HL-60/S4 treated with phorbol 12-myristate 13-acetate at 8.2 ng/mL for 4 days and 3 days (cell line): ENCODE results near the gene PPP1R17.

ENCODE experiments used
- in situ Hi-C: fragments of 300-500 bp; cut with MboI; formaldehyde crosslinking; loops from 2 replicates; pipeline ENCODE4 v1.15.0; 2022; ENCODE audit warnings: low sequenced_read_pairs

The PPP1R17 gene

DNA sequence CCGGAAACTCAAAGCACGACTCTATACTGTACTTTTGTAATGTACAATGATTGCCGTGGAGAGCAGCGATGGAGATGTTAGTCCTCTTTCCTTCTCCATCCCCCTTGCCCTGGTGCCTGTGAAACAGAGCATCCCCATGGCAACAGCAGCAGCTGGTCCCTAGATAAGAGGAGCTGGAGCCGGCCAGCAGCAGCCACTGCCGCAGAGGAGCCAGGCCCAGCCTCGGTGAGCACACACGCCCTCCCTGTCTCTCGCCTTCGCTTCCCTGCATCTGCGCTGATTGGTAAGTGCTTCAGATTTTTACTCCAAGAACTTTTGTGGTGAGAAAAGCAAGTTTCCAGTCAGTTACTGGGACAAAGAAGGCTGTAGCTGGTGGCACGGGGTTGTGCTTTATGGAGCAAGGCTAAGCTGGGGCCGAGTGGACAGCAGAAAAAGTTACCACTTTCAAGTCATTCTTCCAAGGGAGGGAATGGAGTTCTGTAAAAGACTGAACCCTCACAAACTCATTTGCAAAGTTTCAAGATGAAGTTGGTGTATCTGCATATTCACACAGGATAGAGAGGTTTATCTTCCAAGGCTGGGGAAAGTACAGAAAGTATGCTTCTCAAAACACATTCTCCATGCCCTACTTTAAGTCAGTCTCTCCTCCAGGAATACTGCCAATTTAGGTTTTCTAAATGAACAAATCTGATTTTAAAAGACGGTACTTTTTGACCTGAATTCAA lies at the start of gene PPP1R17:
Gene PPP1R17, plus strand, starts transcription at position 192 of the 725 bp plus-strand sequence. CDS start 5,227 bp downstream, outside the sequence.
- in situ Hi-C loops = no loop called here

DNA sequence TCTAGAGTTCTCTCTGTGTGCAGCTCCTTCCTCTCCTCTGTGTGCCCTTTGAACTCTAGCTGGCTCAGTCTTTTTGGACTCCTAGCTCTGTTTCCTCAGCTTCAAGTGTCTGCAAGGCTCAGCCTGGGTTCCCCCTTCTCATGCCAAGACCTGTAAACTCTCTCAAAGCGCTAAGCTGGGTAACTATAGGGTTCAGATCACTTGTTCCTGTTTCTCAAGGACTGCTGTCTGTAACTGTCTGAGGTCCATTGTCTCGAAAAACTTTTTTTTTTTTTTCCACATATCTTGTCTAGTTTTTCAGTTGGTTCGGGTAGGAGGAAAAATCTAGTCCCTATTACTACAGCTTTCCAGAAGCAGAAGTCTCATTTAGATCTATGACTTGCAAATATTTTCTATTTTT lies 46.6 kb upstream of the PPP1R17 start:
- in situ Hi-C loops = no loop called here

DNA sequence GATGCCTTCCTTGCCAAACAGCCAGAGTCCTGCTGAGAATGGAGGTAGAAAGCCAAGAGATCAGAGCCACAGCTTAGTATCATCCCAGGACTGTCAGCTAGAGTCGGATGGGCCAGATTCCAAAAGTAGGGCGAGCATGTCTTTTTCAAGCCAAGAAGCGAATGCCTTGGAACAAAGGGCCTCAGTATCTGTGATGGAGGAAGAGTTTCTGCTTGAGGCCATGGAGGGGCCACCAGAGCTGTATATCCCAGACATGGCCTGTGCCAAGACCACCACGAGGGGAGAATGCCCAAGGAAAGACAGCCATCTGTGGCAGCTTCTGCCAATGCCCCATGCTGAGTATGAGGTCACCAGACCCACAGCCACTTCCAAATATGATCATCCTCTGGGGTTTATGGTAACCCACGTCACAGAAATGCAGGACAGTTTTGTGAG lies 44.3 kb upstream of the PPP1R17 start:
- in situ Hi-C loops = no loop called here

DNA sequence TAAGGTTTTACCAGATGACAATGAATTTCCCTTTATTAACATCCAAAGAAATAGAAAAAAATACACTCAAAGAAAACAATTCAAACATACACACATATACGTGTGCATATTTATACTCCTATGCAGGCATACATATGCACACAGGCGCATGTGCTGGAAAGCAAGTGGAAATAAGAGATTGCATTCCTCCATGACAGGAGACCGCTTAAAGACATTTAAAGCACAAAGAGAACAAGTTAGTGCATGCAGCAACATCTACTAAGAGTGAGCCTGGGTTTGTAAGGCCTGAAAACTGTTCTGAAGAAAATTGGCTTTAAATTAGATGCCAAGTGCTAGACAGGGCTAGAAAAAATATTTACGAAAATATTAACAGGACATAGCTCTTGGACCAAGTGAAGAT lies 40.1 kb upstream of the PPP1R17 start:
- in situ Hi-C loops = no loop called here

DNA sequence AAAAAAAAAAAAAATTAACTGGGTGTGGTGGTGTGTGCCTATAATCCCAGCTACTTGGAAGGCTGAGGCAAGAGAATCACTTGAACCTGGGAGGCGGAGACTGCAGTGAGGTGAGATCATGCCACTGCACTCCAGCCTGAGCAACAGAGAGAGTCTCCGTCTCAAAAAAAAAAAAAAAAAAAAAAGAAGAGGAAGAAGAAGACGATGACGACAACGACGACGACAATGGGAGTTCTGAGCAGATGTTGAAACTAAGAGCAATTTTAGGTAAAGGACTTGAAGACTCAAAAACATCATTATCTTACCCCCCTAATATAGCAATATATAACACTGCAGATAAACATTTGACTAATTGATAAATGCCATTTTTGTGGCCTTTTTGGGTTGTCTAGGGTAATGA lies 39.5 kb upstream of the PPP1R17 start:
- in situ Hi-C loops = no loop called here

DNA sequence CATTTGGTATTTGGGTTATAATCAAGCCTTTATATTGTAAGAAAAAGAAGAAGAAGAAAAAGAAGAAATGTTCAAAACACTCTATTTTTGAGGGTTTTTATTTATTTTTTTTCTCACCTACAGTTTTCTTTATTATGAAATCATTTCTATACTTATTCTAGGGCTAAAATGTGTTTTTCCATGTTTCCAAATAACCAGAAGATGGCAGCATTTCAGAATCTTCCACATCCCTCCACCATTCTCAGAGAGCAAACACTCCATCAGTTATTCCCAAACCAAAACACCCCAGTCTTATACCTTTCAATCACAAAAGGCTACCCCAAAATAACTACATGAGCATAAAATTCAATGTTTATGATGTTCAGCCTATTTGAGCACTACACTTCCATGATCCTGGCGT lies 38.7 kb upstream of the PPP1R17 start:
- in situ Hi-C loops = no loop called here

DNA sequence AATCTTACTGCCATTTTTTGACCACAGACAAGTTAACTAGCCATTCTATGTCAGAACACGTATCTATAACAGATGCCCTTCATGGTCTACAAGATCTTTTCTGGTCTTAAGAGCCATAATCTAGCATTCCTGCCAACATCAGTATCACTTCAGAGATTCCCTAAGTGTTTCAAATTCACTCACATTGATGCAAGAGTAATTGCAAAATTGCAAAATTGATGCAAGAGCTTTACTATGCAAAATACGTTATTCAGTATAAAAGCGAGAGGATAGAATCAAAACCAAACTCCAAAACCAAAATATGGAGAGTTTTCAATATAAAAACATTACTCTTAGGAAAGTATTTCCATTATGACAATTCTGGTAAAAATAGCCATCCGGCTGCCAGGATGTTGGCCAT lies 38.1 kb upstream of the PPP1R17 start:
- in situ Hi-C loops = no loop called here

DNA sequence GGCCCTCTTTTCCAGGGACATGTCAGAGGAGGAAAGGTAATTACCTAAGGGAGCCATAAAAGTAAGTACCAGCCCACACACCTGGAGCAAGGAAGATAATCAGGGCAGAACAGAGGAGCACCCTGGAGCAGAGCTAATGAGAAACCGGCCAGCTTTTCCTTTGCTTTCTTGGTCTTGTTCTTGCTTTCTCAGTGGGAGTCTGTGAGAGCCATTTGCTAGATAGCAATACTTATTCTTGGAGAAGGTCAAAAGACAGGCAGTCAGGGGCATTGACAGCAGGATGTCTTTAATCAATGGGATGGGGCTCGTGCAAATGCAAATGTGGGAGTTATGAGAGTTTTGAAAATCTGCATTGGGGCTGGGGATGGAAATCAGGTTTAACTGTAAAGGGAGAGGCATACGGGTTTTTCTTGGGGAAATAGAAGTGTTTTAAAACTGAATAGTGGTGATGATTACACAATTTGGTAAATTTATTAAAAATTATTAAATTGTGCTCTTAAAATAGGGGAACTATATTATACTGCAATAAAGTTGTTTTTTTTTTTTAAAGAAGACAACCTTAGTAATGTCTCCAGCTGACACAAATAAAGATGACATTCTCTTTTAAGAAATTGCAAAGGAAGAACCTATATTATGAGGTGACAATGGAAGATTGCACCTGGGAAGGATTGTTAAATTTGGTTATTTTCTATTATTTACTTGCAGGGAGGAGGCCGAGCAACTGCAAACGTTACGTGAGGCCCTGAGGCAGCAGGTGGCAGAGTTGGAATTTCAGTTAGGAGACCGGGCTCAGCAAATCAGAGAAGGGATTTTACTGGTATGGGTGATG lies 35.6 kb upstream of the PPP1R17 start:
- in situ Hi-C loops = no loop called here

DNA sequence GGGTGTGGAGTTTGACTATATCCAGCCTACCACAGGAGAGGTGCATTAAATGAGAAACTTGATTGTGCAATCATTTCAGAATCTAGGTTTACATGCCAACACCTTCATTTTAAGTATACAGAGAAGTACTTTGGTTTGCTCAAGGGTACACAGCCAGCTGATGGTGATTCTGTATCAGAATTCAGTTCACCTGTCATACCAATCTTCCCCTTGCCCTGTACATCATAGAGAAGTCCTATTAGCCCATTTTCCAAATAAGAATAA lies 35.0 kb upstream of the PPP1R17 start:
- in situ Hi-C loops = no loop called here

DNA sequence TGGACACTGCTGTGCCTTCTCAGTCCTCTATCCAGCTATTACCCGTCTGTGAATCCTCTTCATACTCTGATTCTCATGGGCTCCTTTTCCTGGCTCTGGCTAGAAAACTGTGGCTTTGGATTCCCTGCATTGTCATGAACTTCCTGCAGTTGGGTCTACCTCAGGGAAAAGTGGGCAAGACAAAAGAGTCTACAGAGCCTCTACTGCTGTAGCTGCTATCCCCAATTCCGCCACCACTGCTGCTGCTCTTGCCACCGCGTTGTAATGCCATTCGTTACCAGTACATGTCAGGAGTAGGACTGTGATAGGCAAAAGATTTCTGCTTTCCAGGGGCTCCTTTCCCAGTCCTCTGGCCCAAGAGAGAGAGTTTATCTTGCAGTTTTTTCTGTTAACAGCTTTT lies 23.9 kb upstream of the PPP1R17 start:
- in situ Hi-C loops = no loop called here

DNA sequence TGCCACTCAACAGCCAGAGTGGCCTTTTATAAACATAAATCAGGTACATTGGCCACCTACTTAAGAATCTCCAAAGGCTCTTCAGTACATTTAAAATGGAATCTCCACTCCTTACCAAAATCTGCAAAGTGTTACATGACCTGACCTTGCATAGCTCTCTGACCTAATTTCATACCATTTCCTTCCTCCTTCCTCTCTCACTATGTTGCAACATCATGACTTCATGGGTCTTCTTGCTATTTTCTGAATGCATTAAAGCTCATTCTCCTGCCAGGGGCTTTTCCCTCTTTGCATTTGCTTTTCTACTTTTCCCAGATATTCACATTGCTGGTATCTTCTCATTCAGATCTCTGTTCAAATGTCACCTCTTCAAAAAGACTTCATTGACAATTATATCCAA lies 22.1 kb upstream of the PPP1R17 start:
- in situ Hi-C loops = no loop called here

DNA sequence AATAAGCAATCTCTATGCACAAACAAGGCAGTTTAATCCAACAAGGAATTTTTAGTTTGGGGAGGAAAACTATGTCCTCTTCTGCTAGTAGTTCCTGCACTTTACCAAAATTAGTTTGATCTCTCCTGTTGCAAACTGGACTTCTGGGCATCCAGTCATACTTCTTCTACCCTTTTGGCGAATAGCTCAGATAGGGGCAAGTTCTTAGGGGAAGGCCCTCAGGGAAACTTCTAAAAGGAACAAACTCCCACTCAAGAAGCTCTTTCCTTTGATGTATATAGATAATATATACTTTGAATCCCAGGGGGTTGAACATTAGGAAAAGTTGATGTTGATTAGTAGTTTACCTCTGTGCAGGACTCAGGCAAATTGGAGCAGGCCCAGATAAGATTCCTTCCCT lies 21.5 kb upstream of the PPP1R17 start:
- in situ Hi-C loops = no loop called here

DNA sequence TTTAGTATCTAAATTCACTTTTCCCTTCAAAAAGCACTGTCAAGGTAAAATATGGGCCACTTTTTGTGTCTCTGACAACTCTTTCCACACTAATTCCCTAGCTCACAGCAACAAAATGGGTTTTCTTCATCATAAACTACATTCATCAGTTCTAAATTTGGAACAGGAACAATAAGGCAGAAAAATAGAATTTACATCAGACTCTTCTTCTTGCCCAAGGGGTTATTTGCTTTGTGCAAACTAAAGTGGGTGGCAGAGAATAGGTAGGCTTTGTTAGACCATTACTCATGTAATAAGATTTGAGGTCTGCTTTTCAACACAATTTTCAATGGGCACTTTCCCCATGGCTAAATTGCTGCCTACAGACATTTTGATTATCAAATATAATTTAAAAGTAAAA lies 17.6 kb upstream of the PPP1R17 start:
- in situ Hi-C loops = no loop called here

DNA sequence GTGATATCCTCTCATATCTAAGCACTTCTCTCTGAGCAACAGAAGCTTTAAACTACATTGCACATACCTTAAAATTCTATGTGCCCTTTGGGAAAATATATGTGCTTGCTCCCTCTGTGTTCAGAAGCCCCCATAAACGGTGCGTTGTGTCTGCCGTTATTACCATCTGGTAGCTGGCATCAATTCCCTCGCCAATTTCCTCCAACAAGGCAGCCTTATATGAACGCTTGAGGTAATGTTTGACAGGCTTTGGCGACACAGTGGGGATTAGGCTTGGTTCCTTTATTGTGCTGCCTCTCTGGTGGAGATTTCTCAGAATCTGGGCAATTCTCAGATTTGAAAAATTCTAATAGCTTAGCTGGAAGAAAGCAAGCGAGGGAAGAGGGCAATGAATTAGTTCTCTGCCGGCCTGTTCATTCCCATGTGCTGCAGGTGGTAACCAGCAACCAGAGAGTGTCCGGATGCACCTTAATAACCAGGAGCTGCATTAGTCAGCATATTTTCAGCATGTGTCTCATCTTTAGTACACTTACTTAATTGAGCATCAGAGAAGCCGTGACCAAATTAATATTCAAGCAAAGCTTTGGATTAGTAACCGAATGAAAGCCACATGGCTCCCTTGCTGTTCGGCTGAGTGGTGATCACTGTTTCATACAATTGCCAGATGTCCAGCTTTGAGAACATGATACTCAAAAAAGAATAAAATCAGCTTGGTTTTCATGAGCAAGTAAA lies 7.3 kb upstream of the PPP1R17 start:
- in situ Hi-C loops = no loop called here

DNA sequence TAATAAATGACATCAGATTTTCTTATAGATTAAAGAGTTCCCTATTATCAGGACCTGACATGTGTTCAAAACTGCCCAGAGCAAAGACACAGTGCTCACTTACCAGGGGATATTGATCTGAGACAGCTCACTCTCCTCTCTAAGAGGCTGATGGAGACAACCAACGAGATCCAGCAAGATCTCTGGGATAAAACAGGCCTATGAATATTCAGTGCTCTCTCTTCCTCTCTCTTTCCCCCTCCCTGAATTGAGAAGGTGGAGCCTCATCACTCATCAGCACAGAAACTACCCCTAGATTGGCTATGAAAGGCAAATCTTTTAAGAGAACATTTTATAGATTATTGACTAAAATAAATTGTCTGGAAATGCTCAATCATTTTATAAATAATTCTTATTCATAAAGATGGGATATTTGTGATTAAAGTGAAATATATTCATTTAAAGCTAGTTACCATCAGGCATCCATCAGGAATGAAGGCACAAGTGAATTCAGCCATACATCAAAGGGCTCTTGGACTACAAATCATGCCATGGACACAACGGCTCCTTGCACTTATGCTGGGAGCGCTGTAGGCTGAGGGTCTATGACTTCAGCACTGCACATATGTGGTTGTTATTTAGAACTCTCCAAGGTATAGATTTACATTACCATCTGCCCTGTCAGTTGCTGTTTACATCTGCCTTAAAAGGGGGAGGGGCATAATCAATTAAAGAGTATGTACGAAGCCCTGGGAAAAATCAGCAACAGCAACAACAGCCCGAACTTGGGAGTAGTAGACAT lies 3.4 kb upstream of the PPP1R17 start:
- in situ Hi-C loops = no loop called here

DNA sequence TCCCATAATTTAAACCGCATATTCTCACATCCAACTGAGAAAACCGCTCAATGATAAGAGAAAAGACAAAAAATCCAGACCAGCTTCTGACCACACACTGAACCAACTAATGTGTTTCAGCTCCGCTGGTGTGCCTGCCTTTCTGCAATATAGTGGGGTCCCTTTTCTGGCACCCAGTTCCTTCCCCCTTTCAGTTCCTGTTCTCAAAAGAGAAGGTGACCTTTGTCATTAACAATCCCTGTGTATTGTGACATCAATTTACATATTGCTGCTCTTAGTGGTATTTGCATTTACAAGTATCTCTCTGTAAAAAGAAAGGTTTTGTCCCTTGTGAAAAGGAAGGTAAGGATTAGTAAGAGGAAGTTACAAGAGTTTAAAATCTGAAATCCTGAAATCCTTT lies 1.4 kb downstream of the PPP1R17 start:
- in situ Hi-C loops = no loop called here

DNA sequence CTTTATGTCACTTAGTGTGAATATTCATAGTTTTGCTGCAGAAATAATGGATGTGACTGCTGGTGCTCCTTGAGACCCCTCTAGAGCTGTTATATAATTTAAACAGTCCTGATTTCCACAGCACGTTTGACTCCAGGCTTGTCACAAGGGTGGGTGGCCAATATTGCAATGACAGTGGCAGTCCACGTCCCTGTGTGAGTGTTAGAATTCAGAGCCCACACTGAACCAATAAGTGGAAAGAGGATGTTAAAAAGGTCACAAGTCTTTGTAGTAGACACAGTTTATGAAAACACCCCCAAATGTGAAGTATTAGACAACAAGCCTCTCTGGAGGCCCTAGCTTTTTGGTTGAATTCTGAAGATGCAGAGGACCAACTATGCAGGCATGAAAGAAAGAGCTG lies 2.0 kb downstream of the PPP1R17 start:
- in situ Hi-C loops = no loop called here

DNA sequence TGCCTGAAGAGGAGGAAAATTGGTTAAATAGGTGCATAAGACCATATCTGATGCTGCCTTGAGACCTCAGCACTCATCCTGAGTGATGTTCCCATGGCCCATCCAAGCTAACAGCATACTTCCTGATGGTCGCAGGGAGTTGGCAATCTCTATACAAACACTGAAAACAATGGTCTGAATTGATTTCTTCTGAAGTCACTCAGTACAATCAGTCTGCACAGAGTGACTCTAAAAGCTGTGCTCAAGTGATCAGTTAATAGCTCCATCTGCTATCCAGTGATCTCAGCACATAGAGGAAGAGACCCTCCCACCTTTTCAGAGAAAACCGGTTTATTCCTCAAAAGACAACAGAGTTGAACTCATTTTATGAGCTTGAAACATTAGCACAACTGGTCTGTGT lies 3.9 kb downstream of the PPP1R17 start:
- in situ Hi-C loops = no loop called here

DNA sequence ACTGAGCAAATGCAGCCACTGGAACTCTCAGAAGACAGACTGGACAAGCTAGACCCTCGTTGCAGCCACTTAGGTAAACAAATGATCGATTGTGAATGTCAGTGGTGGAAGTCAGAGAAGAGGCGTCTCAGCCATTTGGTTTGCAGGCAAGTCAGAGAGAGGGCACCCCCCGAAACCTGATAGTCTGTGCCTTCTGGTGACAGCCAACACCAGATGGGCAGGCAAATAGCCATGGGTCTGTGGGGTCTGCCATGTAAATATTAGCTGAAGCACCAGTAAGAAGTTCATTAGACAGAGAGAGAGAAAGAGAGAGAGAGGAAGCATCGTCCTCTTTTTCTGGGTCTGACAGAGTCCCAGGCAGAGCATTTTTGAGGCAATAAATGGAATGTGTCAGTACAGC lies 5.4 kb downstream of the PPP1R17 start:
- in situ Hi-C loops = no loop called here

DNA sequence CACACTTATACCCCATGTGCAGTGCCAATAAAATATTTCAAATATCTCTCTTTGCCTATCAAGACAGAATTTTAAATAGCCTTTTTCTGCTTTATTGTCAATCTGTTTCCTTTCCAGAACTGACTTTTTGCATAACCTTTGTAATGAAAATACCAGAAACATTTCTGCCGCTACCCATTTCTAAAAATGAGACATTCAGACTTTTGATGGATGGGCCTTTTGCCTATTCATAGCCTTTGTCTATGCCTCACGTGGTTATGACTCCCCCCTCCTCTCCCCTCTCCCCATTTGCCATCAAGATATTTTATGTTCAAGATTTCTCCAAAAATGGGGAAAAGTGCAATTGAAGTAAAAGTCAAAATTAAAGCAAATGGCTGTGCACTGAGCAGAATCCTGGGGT lies 5.9 kb downstream of the PPP1R17 start:
- in situ Hi-C loops = no loop called here
